Activated gamma-delta T cell treated with anti-CD3 and anti-CD28 coated beads, Interleukin-2, amount 50 U/mL, for 16 hours (primary cell): Measurements from ENCODE around the gene WDR17.

Source experiments
- DNase-seq: peaks from one replicate; pipeline ENCODE4 v3.0.0-alpha.2; 2020; ENCODE audit warnings: low read depth

WDR17 gene

GRCh38 chr4:176065435-176066291 lies at the start of gene WDR17:
Gene WDR17 (plus strand): TSS chr4:176065841. CDS start chr4:176111581, 45,740 bp downstream.
- DNase-seq = peak; percentile 52

DNA sequence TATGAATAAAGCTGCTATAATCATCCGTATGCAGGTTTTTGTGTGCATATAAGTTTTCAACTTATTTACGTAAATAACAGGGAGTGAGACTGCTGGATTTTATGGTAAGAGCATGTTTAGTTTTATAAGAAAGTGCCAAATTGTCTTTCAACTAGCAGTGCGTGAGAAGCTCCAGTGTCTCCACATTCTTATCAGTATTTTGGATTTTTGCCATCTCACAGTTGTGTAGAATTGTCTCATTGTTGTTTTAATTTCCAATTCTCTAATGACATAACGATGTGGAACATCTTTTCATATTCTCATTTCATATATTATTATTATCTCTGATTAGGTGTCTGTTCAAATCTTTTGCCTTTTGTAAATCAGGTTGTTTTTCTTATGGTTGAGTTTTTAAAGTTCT lies 49.0 kb upstream of the WDR17 start:
- DNase-seq = no peak

DNA sequence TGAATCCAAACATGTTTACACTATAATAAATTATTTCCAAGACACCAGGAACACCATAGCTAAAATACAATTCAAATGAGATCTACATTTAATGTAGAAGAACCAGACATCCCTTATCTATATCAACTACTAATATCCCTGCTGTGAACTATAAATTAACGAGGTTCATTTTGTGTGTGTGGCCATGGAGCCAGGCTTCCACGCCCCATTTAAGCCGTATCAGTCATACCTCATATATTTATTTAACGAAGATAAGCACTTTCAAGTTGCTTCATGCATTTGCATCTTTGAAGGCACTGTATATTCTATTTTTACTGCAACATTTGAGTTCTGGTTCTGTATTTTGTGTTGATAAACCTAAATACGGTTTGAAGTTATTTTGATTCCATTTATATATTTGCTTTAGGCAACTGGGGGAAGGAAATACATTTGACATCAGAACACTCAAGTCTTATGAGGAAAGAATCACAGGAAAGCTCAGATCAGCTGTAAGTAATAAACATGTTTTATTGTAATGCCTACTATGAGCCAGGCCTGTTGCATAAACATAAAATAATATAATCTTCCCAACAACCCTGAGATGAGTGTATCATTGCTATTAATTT lies 45.1 kb upstream of the WDR17 start:
- DNase-seq = no peak

GRCh38 chr4:176030391-176030790 lies 35.2 kb upstream of the WDR17 start:
- no peak for DNase-seq

DNA sequence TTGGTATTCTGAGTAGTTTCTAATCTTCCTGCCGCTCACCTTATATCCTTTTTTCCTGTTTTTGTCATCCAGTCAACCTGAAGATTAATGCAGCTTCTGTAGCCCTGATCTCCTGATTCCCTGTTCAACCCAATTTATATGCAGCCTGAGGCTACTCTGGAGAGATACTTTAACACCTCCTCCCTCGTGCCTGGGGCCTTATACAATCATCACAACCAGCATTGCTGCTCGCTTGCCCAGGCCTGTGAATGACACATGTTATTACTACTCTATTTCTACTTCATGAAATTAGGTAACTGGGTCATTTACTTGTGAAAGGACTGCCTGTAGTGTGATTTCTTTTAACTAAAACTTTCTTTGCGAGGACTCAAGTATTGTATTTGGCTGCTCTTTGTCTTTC lies 33.7 kb upstream of the WDR17 start:
- no peak for DNase-seq

DNA sequence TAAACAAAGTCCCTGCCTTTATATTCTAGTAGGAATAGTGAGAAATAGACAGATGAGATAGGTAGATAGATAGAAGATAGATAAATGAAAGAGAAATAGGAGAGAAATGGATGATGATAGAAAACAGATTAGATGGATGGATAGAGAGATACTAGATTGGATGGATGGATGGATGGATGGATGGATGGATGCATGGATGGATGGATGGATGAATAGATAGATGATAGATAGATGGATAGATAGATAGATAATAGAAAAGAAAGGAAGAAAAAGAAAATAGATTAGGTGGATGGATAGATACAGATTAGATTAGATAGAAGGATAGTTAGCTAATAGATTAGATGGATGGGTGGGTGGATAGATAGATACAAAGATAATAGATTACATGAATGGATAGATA lies 33.2 kb upstream of the WDR17 start:
- DNase-seq = no peak

DNA sequence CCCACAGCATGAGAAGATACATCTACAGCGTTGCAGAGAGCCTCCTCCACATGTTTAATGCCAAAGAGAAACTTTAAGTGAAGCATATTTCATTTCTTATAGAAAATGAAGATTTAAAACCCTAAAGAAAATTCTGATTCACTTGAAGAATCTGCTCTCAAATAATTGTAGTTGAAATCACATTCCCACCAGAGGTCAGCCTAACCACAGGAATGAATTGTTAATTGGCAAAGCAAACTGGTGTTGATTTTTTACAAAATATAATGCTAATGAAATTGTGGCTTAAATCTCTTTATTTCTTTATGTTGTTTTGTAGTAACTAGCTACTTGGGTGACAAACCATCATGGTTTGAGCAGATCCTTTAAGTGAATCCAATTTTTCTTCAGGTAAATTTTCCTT lies 31.1 kb upstream of the WDR17 start:
- DNase-seq = no peak

- no peak for DNase-seq
Observed at GRCh38 chr4:176034936-176035335, 30.7 kb upstream of the WDR17 start.

DNA sequence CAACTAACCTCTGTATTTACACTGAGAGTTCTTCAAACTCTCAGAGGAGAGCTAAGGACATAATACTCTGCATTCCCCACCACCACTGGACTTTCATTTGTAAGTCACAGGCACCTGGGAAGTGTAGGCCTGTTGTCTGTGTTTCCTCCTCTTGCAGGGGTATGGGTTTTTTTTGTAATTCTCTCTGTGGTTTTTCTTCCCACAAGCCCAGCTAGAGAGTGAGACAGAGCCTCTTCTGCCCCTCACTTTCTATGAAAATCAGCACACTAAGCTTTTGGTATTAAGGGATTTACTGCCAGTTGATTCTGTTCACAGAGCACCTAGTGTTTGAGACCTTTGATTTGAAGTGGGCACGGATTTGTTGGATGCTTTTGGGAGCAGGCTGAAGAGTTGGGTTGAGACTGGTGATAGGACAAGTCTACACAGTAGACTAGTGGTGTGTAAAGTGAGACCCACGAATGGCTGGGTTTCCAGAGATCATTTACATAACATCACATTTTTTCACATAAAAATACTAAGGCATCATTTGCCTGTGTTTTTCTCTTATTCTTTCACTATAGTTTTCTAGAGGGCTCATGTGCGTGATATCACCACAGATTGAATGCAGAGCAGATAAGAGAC lies 28.9 kb upstream of the WDR17 start:
- DNase-seq = no peak

- no peak for DNase-seq
Observed at GRCh38 chr4:176038789-176039188, 26.9 kb upstream of the WDR17 start.

DNA sequence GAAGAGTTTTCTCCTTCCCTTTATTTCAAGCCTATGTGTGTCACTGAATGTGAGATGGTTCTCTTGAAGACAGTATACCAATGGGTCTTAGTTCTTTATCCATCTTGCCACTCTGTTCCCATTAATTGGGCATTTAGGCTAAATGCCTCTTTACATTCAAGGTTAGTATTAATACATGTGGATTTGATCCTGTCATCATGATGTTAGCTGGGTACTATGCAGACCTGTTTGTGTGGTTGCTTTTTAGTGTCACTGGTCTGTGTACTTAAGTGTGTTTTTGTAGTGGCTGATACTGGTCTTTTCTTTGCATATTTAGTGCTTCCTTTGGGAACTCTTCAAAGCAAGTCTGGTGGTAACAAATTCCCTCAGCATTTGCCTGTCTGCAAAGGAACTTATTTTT lies 23.4 kb upstream of the WDR17 start:
- DNase-seq = no peak

- no peak for DNase-seq
Observed at GRCh38 chr4:176043838-176044588, 21.6 kb upstream of the WDR17 start.

DNA sequence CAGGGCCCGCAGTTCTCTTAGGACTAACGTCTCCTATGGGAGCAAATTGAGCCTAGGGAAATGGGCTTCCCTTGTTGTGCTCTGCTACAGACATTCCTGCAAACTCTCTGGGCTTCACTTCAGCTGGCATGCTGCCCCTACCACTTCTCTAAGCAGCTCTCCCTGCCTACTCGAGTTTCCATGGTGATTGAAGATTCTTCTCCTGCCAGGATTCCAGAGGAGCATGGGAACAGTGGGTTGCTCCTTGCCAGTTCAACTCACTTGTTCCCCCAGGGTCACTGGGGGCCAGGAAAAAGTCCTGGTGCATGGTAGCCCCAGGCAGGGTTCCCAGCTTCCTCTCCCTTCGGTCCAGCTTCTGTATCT lies 21.1 kb upstream of the WDR17 start:
- no peak for DNase-seq

GRCh38 chr4:176048631-176049030 lies 17.0 kb upstream of the WDR17 start:
- DNase-seq = no peak

GRCh38 chr4:176052744-176053143 lies 12.9 kb upstream of the WDR17 start:
- no peak for DNase-seq

GRCh38 chr4:176053785-176054184 lies 11.9 kb upstream of the WDR17 start:
- no peak for DNase-seq

- DNase-seq = no peak
Observed at GRCh38 chr4:176054942-176055341, 10.7 kb upstream of the WDR17 start.

DNA sequence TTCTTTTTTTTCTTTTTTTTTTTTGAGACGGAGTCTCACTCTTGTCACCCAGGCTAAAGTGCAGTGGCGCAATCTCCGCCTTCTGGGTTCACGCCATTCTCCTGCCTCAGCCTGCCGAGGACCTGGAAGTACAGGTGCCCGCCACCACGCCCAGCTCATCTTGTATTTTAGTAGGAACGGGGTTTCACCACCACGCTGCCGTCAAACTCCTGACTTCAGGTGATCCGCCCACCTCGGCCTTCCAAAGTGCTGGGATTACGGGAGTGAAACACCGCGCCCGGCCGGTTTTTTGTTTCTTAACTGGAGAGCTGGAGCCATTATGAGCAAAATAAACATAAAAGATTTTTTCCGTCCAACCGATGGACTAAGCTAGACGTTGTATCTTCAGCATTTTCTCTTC lies 1.9 kb upstream of the WDR17 start:
- no peak for DNase-seq

DNA sequence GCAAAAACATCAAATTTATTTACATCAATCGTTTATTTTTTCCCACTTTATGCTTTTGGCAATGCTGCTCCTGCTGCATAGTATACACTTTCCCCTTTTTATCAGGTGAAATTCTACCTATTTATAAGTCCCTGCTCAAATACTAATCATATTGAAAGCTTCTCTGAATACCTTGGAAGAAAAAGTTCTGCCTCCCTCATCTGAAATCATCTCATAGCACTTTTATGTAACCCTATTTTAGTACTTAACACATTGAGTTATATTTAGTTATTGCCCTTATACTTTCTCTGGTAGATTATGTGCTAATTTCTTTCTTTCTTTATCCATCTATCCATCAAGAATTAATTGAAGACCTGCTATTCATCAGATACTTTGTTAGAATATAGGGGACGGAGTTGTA lies 1.1 kb upstream of the WDR17 start:
- no peak for DNase-seq

- no peak for DNase-seq
Observed at GRCh38 chr4:176066757-176067156, 1.1 kb downstream of the WDR17 start.

GRCh38 chr4:176077561-176077960 lies 11.9 kb downstream of the WDR17 start:
- no peak for DNase-seq

- no peak for DNase-seq
Observed at GRCh38 chr4:176084769-176085168, 19.1 kb downstream of the WDR17 start.

DNA sequence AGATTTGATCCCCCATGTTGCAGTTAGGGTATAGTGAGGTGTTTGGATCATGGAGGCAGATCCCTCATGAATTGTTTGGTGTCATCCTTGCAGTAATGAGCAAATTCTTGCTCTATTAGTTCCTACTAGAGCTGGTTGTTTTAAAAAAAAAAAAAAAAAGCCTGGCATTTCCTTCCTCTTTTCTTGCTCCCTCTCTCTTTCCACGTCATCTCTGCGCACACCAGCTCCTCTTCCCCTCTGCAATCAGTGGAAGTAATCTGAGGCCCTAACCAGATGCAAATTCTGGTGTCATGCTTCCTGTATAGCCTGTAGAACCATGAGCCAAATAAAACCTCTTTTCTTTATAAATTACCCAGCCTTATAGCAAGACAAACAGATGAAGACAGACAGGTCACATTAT lies 24.5 kb downstream of the WDR17 start:
- no peak for DNase-seq
